Naive B cell (primary cell): ENCODE data around the gene TACR2. TPM values are rescaled to one million over a fixed set of nuclear protein-coding genes. Genes with fewer than 3 reads are reported as not detected.
A peak's percentile ranks its signal among the peaks of the same experiment; 100 is the strongest.

Source experiments
- ATAC-seq, 2 donors: fragments of 150-1000 bp; cut with Tn5 transposase; 2 replicates each; pipeline ENCODE4 v1.10.0; 2021; ENCODE audit warnings: low read depth in 2 of 2, mild to moderate bottlenecking in 2 of 2, moderate library complexity in 2 of 2
- DNase-seq: peaks from one replicate; pipeline ENCODE4 v3.0.0; 2022
- H3K27ac Mint-ChIP-seq, 6 donors: one replicate each; pipeline ENCODE4 v1.8.0; 2020 to 2022; ENCODE audit warnings: mild to moderate bottlenecking in 6 of 6, mixed read lengths in 6 of 6, moderate library complexity in 5 of 6, inconsistent platforms in 2 of 6
- H3K27me3 Mint-ChIP-seq, 3 donors: one replicate each; pipeline ENCODE4 v1.8.0; 2021 to 2022; ENCODE audit warnings: mixed read lengths in 3 of 3, mild to moderate bottlenecking in 1 of 3
- H3K36me3 Mint-ChIP-seq, 2 donors: one replicate each; pipeline ENCODE4 v1.8.0; 2020 to 2022; ENCODE audit warnings: mixed read lengths in 2 of 2, inconsistent platforms in 1 of 2, mild to moderate bottlenecking in 1 of 2
- H3K4me1 Mint-ChIP-seq, 3 donors: one replicate each; pipeline ENCODE4 v1.8.0; 2020 to 2022; ENCODE audit warnings: mixed read lengths in 3 of 3, inconsistent platforms in 1 of 3, mild to moderate bottlenecking in 1 of 3, moderate library complexity in 1 of 3
- H3K4me3 Mint-ChIP-seq, 8 donors: one replicate each; pipeline ENCODE4 v1.8.0; 2020 to 2022; ENCODE audit warnings: mild to moderate bottlenecking in 8 of 8, mixed read lengths in 8 of 8, moderate library complexity in 8 of 8, inconsistent platforms in 2 of 8
- H3K9me3 Mint-ChIP-seq, 7 donors: one replicate each; pipeline ENCODE4 v1.8.0; 2020 to 2022; ENCODE audit warnings: mixed read lengths in 7 of 7, mild to moderate bottlenecking in 5 of 7, inconsistent platforms in 2 of 7, moderate library complexity in 1 of 7
- polyA plus RNA-seq, 6 donors: library from polyadenylated mRNA; unstranded; fragments of 300-500 nt; fragmentation: Illumina TruSeq; gene quantifications; one replicate each; pipeline ENCODE4 v1.2.3, GENCODE V29; 2021; ENCODE audit warnings: low read depth in 6 of 6

Gene TACR2
- polyA plus RNA-seq, 6 donors from 2014 or later, result 0.34 to 0.38 TPM; not detected in 4

DNA sequence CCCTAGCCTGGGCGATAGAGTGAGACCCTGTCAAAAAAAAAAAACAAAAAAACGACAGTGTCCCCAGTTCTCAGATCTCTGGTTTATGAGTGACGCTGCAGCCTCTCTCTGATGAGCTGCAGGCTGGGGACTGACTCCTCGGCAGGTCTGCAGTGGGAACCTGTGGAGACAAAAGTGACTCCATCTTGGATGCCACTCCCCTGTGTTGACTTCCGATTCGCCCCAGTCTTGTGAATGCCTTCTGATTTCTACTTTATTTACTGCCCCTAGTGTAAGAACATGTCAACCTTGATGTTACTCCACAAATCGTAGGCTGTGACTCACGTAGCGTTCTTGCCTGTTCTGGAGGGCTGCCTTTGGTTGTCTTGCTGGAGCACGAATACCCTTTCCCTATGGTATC lies 6.2 kb downstream of the TACR2 start:
- Mint-ChIP-seq H3K9me3 (peaks cover 0 to 4% (median 0%) of the 10 kb centered on the region in 7 donors), H3K4me3 (peak overlapping the region in 3 of 8 donors; percentile 25 to 49 (median 41)), H3K4me1 (peaks cover 18 to 48% (median 37%) of the 10 kb centered on the region in 3 donors), H3K27me3 (peaks cover 12 to 18% (median 13%) of the 10 kb centered on the region in 3 donors), H3K27ac (peak overlapping the region in 5 of 6 donors; percentile 84 to 95 (median 93)), H3K36me3 (no peaks in the 10 kb centered on the region)
- ATAC-seq (no peak), DNase-seq (no peak)

DNA sequence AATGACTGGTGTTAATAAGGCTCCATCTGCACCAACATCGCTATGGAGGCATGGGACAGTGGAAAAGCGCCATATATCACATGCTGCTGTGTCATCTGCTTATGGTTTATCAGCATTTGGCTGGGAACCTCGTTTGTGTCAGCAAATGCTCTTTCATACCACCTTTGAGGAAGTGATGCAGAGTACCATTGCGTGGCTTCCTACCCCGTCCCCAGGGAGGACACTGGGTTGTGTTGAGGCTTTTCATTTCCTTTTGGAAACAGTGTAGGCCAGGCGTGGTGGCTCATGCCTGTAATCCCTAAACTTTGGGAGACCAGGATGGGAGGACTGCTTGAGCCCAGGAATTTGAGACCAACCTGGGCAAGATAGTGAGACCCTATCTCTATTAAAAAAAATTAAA lies 6.8 kb downstream of the TACR2 start:
- Mint-ChIP-seq H3K9me3 (peaks cover 0 to 4% (median 0%) of the 10 kb centered on the region in 7 donors), H3K4me1 (peaks cover 18 to 48% (median 37%) of the 10 kb centered on the region in 3 donors), H3K36me3 (no peaks in the 10 kb centered on the region), H3K27me3 (peaks cover 7 to 13% (median 11%) of the 10 kb centered on the region in 3 donors), H3K4me3 (peak overlapping the region in 5 of 8 donors; percentile 9 to 55 (median 29)), H3K27ac (peak overlapping the region; percentile 7 to 98 (median 91))
- peak; percentile 70 for ATAC-seq
- DNase-seq, result peak; percentile 83

DNA sequence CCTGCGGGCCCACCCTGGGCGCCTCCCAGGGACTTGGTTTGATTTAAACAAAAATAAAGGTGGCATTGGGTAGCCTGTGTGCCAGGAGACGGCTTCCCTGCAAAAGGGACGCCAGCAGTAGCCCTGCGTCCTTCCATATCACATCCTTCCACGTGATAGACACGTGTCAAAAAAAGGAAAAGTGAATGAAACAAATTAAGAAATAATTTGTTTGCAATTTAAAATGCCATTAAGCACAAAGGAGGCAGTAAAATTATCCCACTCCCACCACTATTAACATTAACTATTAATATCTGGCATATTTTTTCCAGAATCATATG lies 7.6 kb downstream of the TACR2 start:
- ATAC-seq, result no peak
- peaks cover 18 to 48% (median 37%) of the 10 kb centered on the region in 3 donors for H3K4me1 Mint-ChIP-seq
- H3K36me3 Mint-ChIP-seq, result no peaks in the 10 kb centered on the region
- H3K27me3 Mint-ChIP-seq, result peaks cover 0 to 7% (median 7%) of the 10 kb centered on the region in 3 donors
- peak overlapping the region in 6 of 8 donors; percentile 43 to 80 (median 76) for H3K4me3 Mint-ChIP-seq
- H3K9me3 Mint-ChIP-seq, result peaks cover 0 to 4% (median 0%) of the 10 kb centered on the region in 7 donors
- DNase-seq, result no peak
- peak overlapping the region; percentile 89 to 98 (median 96) for H3K27ac Mint-ChIP-seq

- Mint-ChIP-seq H3K27ac (peak overlapping the region; percentile 89 to 98 (median 96)), H3K27me3 (peaks cover 0 to 7% (median 6%) of the 10 kb centered on the region in 3 donors), H3K4me3 (peak overlapping the region; percentile 65 to 85 (median 82)), H3K9me3 (peaks cover 0 to 4% (median 0%) of the 10 kb centered on the region in 7 donors), H3K36me3 (no peaks in the 10 kb centered on the region), H3K4me1 (peaks cover 18 to 48% (median 37%) of the 10 kb centered on the region in 3 donors)
- peak; percentile 82 to 84 for ATAC-seq
- peak; percentile 87 for DNase-seq
These were observed 8.2 kb downstream of the TACR2 start for GRCh38 chr10:69408318-69409175.

DNA sequence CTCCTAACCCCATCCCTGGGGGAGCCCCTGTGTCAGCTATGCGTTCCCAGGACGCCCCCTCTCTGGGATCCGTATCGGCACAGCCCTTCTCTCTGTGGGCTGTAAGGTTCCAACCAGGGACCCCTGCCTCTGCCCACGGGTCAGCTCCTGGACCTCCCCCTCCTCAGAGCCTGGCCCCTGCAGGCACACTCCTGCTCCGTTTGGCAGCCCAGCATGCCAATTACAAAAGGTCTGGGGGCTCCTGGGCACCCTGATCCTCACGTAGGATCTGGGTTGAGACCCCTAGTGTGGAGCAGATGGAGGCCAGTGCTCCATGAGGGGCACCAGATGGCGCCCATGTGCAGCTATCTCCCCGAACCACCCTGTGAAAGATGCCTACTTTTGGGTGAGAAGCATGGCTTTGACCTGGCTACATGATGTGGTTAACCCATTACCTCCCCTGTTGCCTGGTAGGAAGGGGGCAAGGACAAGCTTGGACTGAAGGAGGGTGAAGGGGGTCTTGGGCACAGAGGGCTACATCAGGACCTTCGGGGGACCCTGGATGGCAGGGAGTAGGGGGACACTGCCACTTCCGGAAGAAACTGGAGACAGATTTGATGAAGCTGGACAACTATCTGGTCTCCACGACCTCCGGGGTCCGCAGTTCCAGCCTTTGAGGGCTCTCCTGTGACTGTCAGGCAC lies 9.0 kb downstream of the TACR2 start:
- Mint-ChIP-seq H3K9me3 (peaks cover 0 to 4% (median 0%) of the 10 kb centered on the region in 7 donors), H3K27ac (peak overlapping the region in 3 of 6 donors; percentile 67 to 89 (median 88)), H3K36me3 (no peaks in the 10 kb centered on the region), H3K4me1 (peaks cover 18 to 42% (median 32%) of the 10 kb centered on the region in 3 donors), H3K4me3 (peak overlapping the region in 6 of 8 donors; percentile 59 to 84 (median 78)), H3K27me3 (peaks cover 0 to 3% (median 0%) of the 10 kb centered on the region in 3 donors)
- no peak for ATAC-seq
- peak; percentile 19 for DNase-seq

GRCh38 chr10:69406816-69407580 lies 9.7 kb downstream of the TACR2 start:
- no peak for ATAC-seq

DNA sequence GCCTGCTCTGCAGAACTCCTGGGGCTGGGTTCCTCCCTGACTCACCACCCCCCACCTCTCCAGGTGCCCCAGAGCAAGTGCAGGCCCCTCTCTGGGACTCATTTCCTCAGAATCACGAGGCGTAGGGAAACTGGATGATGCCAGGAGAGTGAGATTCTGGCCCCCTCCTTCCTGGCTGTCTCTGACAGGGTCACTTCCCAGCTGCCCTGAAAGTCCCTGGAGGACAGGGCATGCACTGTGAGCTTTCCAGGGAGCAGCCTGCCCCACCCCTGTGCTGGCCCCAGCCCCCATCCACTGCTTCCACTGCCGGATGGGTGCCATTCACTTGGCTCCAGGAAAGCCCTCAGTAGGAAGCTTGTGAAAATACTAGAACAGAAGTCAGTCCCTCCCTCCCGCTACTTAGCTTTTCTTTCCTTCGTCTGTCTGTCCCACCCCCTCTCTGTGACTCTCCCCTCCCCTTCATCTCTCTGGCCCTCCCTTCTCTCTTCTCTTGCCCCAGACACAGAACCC lies 10.4 kb downstream of the TACR2 start:
- H3K36me3 Mint-ChIP-seq, result peaks cover under 1 to 2% of the 10 kb centered on the region in 2 donors
- H3K27ac Mint-ChIP-seq, result peak overlapping the region in 3 of 6 donors; percentile 73 to 86 (median 73)
- DNase-seq (no peak), ATAC-seq (no peak)
- H3K9me3 Mint-ChIP-seq, result peaks cover 0 to 4% (median 0%) of the 10 kb centered on the region in 7 donors
- peaks cover 18 to 38% (median 32%) of the 10 kb centered on the region in 3 donors for H3K4me1 Mint-ChIP-seq
- H3K27me3 Mint-ChIP-seq, result peaks cover 0 to 3% (median 0%) of the 10 kb centered on the region in 3 donors
- H3K4me3 Mint-ChIP-seq, result no peak overlapping the region

More at GRCh38 chr10:69406816-69407580, 9.7 kb downstream of the TACR2 start:
- DNase-seq, result no peak
- no peaks in the 10 kb centered on the region for H3K36me3 Mint-ChIP-seq
- peak overlapping the region; percentile 24 to 91 (median 86) for H3K27ac Mint-ChIP-seq
- peaks cover 0 to 3% (median 0%) of the 10 kb centered on the region in 3 donors for H3K27me3 Mint-ChIP-seq
- peaks cover 18 to 42% (median 32%) of the 10 kb centered on the region in 3 donors for H3K4me1 Mint-ChIP-seq
- peaks cover 0 to 4% (median 0%) of the 10 kb centered on the region in 7 donors for H3K9me3 Mint-ChIP-seq
- no peak overlapping the region for H3K4me3 Mint-ChIP-seq

- Mint-ChIP-seq H3K27ac (no peak overlapping the region), H3K27me3 (peaks cover 0 to 3% (median 0%) of the 10 kb centered on the region in 3 donors), H3K4me1 (peaks cover 12 to 28% (median 23%) of the 10 kb centered on the region in 3 donors), H3K9me3 (peaks cover 0 to 2% (median 0%) of the 10 kb centered on the region in 7 donors), H3K36me3 (peaks cover 9 to 12% of the 10 kb centered on the region in 2 donors), H3K4me3 (peak overlapping the region in 1 of 8 donors; percentile 29)
- ATAC-seq, result no peak
- no peak for DNase-seq
These were observed 11.5 kb downstream of the TACR2 start for GRCh38 chr10:69405221-69405620.

- H3K36me3 Mint-ChIP-seq, result peaks cover 9 to 12% of the 10 kb centered on the region in 2 donors
- no peak overlapping the region for H3K4me3 Mint-ChIP-seq
- H3K27ac Mint-ChIP-seq, result peak overlapping the region in 1 of 6 donors; percentile 31
- H3K27me3 Mint-ChIP-seq, result peaks cover 0 to under 1% (median 0%) of the 10 kb centered on the region in 3 donors
- peaks cover 0 to 2% (median 0%) of the 10 kb centered on the region in 7 donors for H3K9me3 Mint-ChIP-seq
- H3K4me1 Mint-ChIP-seq, result peaks cover 9 to 24% (median 18%) of the 10 kb centered on the region in 3 donors
- no peak for DNase-seq
- ATAC-seq, result no peak
These were observed 11.9 kb downstream of the TACR2 start for GRCh38 chr10:69404786-69405185.

DNA sequence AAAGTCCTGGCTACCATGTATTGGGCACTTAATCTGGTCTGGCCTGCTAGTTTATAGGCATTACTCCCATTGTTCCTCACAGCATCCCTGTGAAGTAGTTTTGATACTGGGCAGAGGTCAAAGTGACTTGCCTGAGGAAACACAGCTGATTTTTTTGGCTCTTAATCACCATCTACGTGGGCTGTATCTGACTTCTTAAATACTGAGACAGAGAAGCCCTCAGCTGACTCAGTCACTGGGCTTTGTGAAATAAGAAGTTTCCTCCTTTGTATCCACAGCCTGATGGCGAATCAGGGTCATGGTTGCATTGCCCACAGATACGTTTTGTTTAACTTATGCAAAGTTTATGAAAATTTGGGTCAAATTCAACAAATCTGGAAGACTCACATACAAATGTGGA lies 13.2 kb downstream of the TACR2 start:
- ATAC-seq (no peak), DNase-seq (no peak)
- no peak overlapping the region for H3K27ac Mint-ChIP-seq
- H3K4me3 Mint-ChIP-seq, result no peak overlapping the region
- no peaks in the 10 kb centered on the region for H3K27me3 Mint-ChIP-seq
- H3K9me3 Mint-ChIP-seq, result no peaks in the 10 kb centered on the region
- H3K36me3 Mint-ChIP-seq, result peaks cover 9 to 12% of the 10 kb centered on the region in 2 donors
- peaks cover 4 to 17% (median 10%) of the 10 kb centered on the region in 3 donors for H3K4me1 Mint-ChIP-seq

- peaks cover 9 to 12% of the 10 kb centered on the region in 2 donors for H3K36me3 Mint-ChIP-seq
- no peak overlapping the region for H3K4me3 Mint-ChIP-seq
- no peaks in the 10 kb centered on the region for H3K27me3 Mint-ChIP-seq
- ATAC-seq (no peak), DNase-seq (no peak)
- no peak overlapping the region for H3K27ac Mint-ChIP-seq
- no peaks in the 10 kb centered on the region for H3K9me3 Mint-ChIP-seq
- H3K4me1 Mint-ChIP-seq, result peaks cover 4 to 12% (median 6%) of the 10 kb centered on the region in 3 donors
These were observed 13.7 kb downstream of the TACR2 start for GRCh38 chr10:69403066-69403465.

GRCh38 chr10:69402386-69402785 lies 14.3 kb downstream of the TACR2 start:
- Mint-ChIP-seq H3K9me3 (no peaks in the 10 kb centered on the region), H3K36me3 (peaks cover 9 to 12% of the 10 kb centered on the region in 2 donors), H3K27me3 (no peaks in the 10 kb centered on the region), H3K4me1 (peaks cover 0 to 6% (median 0%) of the 10 kb centered on the region in 3 donors), H3K27ac (peak overlapping the region in 1 of 6 donors; percentile 76), H3K4me3 (no peak overlapping the region)
- DNase-seq, result no peak
- no peak for ATAC-seq
